T-helper 2 cell (primary cell): Measurements from ENCODE around the gene NIN.
"Not testable (repeated sequence)": the region's sequence is repeated elsewhere in the genome, so short reads cannot be mapped to it uniquely, and the experiment has no call there.

Experiments used
- DNase-seq, 5 experiments: peaks; one replicate each; pipeline versions ENCODE4 v3.0.0 to v3.0.0-alpha.2; 2012 to 2022

The NIN gene

DNA sequence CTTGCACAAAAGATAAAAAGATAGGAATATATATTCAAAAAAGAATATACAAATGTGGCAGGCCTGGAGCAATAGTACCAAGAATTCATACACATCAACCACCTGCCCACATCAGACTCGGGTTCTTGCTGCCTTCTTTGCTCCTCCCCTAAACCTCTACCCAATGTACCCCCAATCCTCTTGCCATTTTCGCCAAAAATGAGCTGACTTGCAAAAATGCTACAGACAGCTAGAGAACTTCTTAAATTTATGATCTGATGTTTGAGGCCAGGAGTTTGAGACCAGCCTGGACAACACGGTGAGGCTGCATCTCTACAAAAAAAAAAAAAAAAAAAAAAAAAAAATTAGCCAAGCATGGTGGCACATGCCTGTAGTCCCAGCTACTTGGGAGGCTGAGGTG lies 119.9 kb downstream of the NIN start:
- DNase-seq = no peak

DNA sequence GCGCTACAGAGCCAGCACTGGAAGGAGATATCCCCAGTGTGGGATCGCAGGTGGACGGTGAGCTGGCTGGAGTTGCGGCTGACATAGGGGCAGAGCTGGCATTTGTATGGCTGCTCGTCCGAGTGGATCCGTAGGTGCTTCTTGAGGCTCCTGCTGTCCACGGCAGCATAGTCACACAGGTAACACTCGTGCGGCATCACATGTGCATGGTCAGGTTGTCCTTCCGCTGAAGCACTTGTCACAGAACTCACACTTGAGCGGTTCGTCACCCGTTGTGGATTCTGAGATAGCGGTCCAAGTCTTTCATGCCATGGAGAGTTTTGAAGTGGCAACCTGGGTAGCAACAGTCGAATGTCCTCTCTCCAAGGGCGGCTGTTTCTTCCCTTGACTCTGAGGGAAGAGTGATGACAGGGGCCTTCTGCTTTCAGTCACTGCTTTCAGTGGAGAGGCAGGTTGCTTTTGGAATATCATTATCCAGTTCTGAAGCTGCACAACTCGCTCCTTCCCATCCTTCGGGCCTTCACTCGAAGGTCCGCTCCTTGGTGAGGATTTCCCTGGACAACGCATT lies 125.9 kb downstream of the NIN start:
- DNase-seq = no peak

DNA sequence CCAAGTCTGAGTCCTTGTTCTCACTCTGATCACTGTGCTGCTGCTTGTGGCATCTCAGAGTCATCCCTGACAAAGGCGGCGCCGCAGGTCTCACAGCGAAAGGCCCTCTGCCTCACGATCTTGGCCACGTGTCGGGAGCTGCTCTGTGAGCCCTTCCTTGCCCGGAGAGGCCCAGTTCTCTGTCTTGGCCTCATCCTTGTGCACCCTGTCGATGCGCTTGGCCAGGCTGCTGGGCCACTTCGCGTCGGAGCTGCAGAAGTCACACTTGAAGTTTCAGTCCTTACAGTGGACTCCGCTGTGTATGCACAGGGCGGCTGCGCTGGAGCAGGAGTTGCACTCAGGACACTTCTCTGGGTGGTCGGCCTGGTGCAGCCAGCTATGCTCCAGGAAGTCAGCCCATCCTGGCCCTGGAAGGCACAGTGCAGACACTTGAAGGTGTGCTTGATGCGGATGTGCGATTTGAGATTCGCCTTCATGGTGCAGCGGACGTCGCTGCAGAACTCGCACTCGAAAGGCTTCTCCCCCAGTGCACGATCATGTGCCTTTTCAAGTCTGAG lies 126.4 kb downstream of the NIN start:
- DNase-seq = no peak

DNA sequence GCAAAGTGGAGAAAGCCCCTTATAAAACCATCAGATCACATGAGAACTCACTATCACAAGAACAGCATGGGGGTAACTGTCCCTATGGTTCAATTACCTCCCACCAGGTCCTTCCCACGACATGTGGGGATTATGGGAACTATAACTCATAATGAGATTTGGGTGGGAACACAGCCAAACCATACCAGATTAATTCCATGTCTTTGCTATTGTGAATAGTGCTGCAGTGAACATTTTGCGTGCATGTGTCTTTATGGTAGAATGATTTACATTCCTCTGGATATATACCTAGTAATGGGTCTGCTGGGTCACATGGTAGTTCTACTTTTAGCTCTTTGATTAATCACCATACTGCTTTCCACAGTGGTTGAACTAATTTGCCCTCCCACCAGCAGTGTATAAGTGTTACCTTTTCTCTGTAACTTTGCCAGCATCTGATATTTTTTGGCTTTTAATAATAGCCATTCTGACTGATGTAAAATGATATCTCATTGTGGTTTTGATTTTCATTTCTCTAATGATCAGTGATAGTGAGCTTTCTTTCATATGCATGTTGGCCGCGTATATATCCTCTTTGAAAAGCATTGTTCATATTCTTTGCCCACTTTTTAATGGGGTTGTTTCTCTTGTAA lies 133.2 kb downstream of the NIN start:
- no peak for DNase-seq

DNA sequence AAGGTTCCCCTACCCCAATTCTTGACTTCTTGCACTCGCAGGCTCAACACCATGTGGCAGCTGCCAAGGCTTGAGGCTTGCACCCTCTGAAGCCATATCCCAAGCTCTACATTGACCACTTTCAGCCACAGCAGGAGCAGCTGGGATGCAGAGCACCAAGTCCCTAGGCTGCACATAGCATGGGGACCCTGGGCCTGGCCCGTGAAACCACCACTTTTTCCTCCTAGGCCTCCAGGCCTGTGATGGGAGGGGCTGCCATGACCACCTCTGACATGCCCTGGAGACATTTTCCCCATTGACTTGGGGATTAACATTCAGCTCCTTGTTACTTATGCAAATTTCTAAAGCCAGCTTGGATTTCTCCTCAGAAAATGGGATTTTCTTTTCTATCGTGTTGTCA lies 136.7 kb downstream of the NIN start:
- DNase-seq = not testable (repeated sequence)

DNA sequence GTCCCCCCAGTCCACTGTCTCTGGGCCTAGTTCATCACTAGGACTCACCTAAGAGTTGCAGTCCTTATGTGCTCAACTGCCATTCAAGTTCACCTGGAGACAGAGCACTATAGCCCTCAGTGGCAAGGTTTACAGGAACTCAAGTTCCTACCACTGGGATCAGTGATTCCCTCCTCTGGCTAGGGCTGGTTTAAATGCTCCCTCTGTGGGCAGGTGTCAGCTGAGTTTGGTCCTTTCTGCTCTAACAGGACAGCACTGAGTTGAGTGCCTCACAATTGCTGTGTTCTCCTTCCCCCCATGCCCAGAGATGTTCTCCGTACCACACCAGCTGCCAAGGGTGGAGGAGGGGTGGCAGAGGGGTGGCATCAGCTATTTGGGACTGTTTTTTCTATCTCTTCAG lies 142.1 kb downstream of the NIN start:
- no peak for DNase-seq

DNA sequence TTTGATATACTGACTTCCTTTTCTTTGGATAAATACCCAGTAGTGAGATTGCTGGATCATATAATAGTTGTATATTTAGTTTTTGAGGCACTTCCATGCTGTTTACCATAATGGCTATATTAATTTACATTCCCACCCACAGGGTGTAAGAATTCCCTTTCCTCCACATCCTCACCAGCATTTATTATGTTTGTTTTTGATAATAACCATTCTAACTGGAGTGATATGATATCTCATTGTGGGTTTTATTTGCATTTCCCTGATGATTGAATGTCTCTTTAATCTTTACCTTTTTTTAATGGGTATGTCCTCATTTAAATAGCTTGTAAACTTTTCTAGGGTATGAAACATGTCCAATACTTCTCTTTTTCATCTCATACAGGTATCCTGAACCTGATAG lies 151.3 kb downstream of the NIN start:
- DNase-seq = no peak

DNA sequence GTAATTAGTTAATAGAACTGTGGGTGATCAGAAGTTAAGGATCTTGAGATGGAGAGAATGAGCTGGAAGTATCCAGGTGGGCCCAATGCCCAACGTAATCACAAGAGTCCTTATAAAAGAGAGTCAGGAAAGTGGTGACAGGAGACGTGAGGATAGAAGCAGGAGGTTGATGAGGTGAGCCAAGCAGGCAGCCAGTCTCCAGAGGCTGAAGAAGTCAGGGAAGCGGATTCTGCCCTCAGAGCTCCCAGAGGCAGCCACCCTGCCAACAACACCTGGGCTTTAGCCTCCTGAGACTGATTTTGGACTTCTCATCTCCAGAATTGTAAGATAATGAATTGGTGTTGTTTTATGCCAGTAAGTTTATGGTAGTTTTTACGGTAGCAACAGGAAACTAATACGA lies 152.8 kb downstream of the NIN start:
- DNase-seq = no peak

DNA sequence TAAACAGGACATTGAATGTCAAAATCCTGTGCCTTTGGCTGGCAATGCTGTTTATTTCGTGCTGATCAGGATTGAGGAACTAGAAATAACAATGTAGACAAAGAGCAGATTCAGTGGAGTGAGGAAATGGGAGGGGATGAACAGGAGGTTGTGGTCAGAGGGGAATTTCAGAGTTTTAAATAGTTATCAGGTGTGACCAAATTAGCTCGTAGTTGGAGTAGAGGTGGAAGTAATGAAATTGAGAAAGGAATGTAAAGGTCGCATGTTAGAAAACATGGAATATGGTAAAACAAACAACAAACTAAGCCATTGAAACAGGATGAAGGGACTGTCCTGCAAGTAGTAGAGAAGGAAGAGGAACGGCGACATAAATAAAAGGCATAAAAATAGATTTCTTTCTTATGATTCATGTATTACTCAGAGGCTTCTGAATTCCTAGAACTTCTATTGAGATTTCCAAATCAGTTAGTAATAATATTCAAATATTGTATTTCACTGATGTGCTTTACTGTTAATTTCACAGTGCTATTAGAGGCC lies 153.4 kb downstream of the NIN start:
- no peak for DNase-seq

DNA sequence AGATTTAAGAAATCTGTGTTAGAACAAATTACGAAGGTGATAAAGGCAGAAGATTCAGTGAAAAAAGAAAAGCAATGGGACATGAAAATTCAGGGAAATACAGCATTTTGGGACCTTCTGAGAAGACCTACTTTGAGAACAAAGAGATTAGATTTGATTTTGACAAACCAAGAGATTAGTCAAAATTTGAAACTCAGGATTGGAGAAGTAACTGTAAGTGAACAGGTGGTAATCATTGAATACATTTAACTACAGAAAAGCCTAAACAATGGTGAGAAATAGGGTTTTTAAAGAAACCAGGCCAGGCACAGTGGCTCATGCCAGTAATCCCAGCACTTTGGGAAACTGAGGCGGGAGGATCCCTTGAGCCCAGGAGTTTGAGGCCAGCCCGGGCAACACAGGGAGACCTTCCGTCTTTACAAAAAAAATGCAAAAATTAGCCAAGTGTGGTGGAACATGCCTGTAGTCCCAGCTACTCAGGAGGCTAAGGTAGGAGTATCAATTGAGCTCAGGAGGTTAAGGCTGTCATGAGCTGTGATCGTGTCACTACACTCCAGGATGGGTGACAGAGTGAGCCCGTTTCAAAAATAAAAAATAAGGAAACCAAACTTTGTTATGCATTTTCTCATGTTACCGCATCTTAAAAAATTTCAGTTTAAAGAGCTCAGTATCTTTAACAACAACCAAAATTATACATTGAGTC lies 154.0 kb downstream of the NIN start:
- DNase-seq = no peak

DNA sequence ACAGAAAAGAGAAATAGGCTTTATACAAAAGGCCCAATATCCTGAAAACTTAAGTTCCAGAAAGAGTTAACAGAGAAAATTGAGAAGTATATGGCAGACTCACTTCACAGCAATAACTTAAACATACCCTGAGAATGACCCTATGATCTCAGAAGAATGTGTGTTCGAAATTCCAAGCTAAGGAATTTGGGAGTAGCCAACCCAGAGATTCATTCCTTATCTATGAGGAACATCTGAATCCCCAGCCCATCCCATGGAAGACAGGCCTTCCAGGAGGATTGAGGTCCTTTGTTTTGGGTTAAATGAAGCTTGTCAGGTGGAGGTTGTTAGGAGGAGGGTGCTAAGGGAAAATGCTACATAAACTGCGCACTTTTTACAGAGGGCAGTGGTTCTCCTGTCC lies 155.4 kb downstream of the NIN start:
- no peak for DNase-seq

DNA sequence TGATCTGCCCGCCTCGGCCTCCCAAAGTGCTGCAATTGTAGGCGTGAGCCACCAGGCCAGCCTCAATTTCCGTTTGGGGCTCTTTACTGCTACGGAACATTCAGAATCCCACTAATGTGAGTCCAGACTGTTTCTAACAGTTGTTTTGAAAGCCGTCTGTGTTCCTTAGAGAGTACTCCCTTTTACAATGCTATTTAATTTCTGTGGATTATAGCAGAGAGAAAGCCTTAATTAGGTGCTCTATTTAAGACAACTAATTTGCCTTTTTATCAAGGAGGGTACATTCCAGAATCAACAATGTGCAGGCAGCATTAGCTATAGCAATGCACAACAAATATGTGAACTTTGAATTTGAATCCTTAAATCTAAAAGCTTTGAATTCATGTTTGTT lies 160.1 kb downstream of the NIN start:
- DNase-seq = no peak

DNA sequence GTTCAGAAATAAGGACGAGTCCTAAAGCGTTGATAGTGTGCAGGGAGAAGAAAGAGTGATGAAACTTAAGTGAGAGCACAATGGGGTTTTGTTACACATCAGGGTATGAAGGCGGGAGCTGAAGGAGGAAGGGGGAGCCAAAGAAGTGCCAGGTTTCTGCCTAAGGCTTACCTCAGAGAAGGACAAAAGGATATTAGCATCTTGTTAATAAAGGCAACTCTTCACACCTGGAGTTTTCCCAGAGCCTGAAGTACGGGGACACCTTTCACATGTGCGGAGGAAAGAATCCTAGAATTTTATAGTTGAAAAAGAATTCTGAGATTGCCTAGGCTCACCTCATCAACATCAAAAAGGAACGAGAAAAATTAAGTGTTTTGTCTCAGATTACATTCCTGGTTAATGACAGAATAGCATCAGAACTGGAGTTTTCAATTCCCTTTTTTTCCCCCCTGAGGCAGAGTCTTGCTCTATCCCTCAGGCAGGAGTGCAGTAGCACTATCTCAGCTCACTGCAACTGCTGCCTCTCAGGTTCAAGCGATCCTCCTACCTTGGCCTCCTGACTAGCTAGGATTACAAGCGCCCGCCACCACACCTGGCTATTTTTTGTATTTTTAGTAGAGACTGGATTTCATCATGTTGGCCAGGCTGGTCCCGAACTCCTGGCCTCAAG lies 160.6 kb downstream of the NIN start:
- no peak for DNase-seq
